Left ventricle myocardium inferior (tissue), 1 donor: ENCODE measurements around the gene C1QTNF9. TPM values are rescaled to one million over a fixed set of nuclear protein-coding genes. Genes with fewer than 3 reads are reported as not detected.
A peak's percentile ranks its signal among the peaks of the same experiment; 100 is the strongest.

Experiments used
- DNase-seq: peaks from one replicate; pipeline ENCODE4 v3.0.0-alpha.2; 2020
- H3K27ac ChIP-seq: fragments of 200-600 bp; replicated peaks from 2 replicates; pipeline ENCODE4 v1.8.0; 2021
- H3K27me3 ChIP-seq: fragments of 200-600 bp; 2 replicates; pipeline ENCODE4 v1.8.0; 2021; ENCODE audit warnings: low read depth
- H3K36me3 ChIP-seq: fragments of 200-600 bp; 2 replicates; pipeline ENCODE4 v1.8.0; 2021
- H3K4me1 ChIP-seq: fragments of 200-600 bp; 2 replicates; pipeline ENCODE4 v1.8.0; 2021
- H3K4me3 ChIP-seq: fragments of 200-600 bp; 2 replicates; pipeline ENCODE4 v1.8.0; 2021; ENCODE audit warnings: mild to moderate bottlenecking, moderate library complexity
- H3K9me3 ChIP-seq: fragments of 200-600 bp; replicated peaks from 2 replicates; pipeline ENCODE4 v1.8.0; 2021
- CTCF ChIP-seq: fragments of 200-600 bp; IDR thresholded peaks from 2 replicates; pipeline ENCODE4 v1.8.0; 2021; ENCODE audit warnings: antibody characterized with exemption, mild to moderate bottlenecking, borderline replicate concordance
- intact Hi-C: fragments of 100-400 bp; cut with micrococcal nuclease; formaldehyde crosslinking; loops from one replicate; pipeline ENCODE4 v1.11.0; 2022
- total RNA-seq: library from RNA; stranded (reverse); fragmentation: NEBNext Ultra II Directional; extraction: Animal tissue kit (Norgen Biotek cat#: 25700); gene quantifications from one replicate; pipeline ENCODE4 v1.2.1, GENCODE V29; 2021
- donor health status: DM: no; HTN: yes; CAD: no; lungs with severe emphysema.

C1QTNF9 gene
- total RNA-seq, 1 donor from 2014 or later = 3.0 TPM

- no peak for TF ChIP-seq CTCF
- no peaks in the 10 kb centered on the region for H3K36me3 ChIP-seq
- peak overlapping the region; percentile 91 for H3K27ac ChIP-seq
- no peaks in the 10 kb centered on the region for H3K27me3 ChIP-seq
- no peak for DNase-seq
- H3K4me1 ChIP-seq = peaks cover 66% of the 10 kb centered on the region
- intact Hi-C loops = no loop called here
- peak overlapping the region; percentile 57 for H3K4me3 ChIP-seq
- H3K9me3 ChIP-seq = no peaks in the 10 kb centered on the region
Measured at GRCh38 chr13:24272452-24273161, 36.8 kb upstream of the C1QTNF9 start.

- H3K27ac ChIP-seq = peak overlapping the region; percentile 91
- no peak for TF ChIP-seq CTCF
- no peak overlapping the region for H3K4me3 ChIP-seq
- DNase-seq = no peak
- H3K4me1 ChIP-seq = peaks cover 59% of the 10 kb centered on the region
- no peaks in the 10 kb centered on the region for H3K9me3 ChIP-seq
- H3K36me3 ChIP-seq = no peaks in the 10 kb centered on the region
- intact Hi-C loops = no loop called here
- no peaks in the 10 kb centered on the region for H3K27me3 ChIP-seq
Measured at GRCh38 chr13:24273926-24274325, 35.5 kb upstream of the C1QTNF9 start.

GRCh38 chr13:24274452-24275021 is 34.8 kb upstream of the C1QTNF9 start:
- Histone ChIP-seq H3K4me3 (no peak overlapping the region), H3K27me3 (no peaks in the 10 kb centered on the region), H3K36me3 (no peaks in the 10 kb centered on the region), H3K27ac (peak overlapping the region; percentile 91), H3K9me3 (no peaks in the 10 kb centered on the region), H3K4me1 (peaks cover 59% of the 10 kb centered on the region)
- DNase-seq = peak; percentile 62
- no peak for TF ChIP-seq CTCF
- intact Hi-C loops = no loop called here

- Histone ChIP-seq H3K9me3 (no peaks in the 10 kb centered on the region), H3K4me1 (peaks cover 58% of the 10 kb centered on the region), H3K27me3 (no peaks in the 10 kb centered on the region), H3K27ac (peak overlapping the region; percentile 91), H3K4me3 (no peak overlapping the region), H3K36me3 (no peaks in the 10 kb centered on the region)
- intact Hi-C loops = no loop called here
- TF ChIP-seq CTCF = no peak
- no peak for DNase-seq
Measured at GRCh38 chr13:24275041-24275440, 34.3 kb upstream of the C1QTNF9 start.

- DNase-seq = no peak
- no peak overlapping the region for H3K27ac ChIP-seq
- no peaks in the 10 kb centered on the region for H3K9me3 ChIP-seq
- peaks cover 51% of the 10 kb centered on the region for H3K4me1 ChIP-seq
- H3K27me3 ChIP-seq = no peaks in the 10 kb centered on the region
- intact Hi-C loops = no loop called here
- no peak overlapping the region for H3K4me3 ChIP-seq
- TF ChIP-seq CTCF = no peak
- H3K36me3 ChIP-seq = no peaks in the 10 kb centered on the region
Measured at GRCh38 chr13:24276306-24276705, 33.1 kb upstream of the C1QTNF9 start.
